Thoracic aorta (tissue), 2 donors: Measurements from ENCODE around the gene SLC39A11. TPM values are rescaled to one million over a fixed set of nuclear protein-coding genes. Genes with fewer than 3 reads are reported as not detected.
"Not testable (repeated sequence)": the region's sequence is repeated elsewhere in the genome, so short reads cannot be mapped to it uniquely, and the experiment has no call there.

Experiments
- ATAC-seq: fragments of 150-250 bp; one replicate; pipeline ENCODE4 v1.8.0; 2017; ENCODE audit warnings: low read depth; ENCODE audit not compliant: insufficient number of reproducible peaks, low FRiP score
- DNase-seq: peaks from one replicate; pipeline ENCODE4 v3.0.0-alpha.2; 2020; ENCODE audit warnings: low spot score
- H3K27ac ChIP-seq, 2 donors: fragments of 200-600 bp; sonication (generic); 1 replicate in 1 of 2; 2 replicates in 1 of 2; pipeline ENCODE4 v1.5.1; 2016; ENCODE audit warnings: mild to moderate bottlenecking in 2 of 2, moderate library complexity in 2 of 2
- H3K27me3 ChIP-seq: fragments of 200-600 bp; sonication (generic); replicated peaks from 2 replicates; pipeline ENCODE4 v1.6.0; 2016; ENCODE audit warnings: mild to moderate bottlenecking; ENCODE audit not compliant: insufficient read depth
- H3K36me3 ChIP-seq: fragments of 200-600 bp; sonication (generic); one replicate; pipeline ENCODE4 v1.5.1; 2016
- H3K4me1 ChIP-seq, 2 donors: fragments of 200-600 bp; sonication (generic); 1 replicate in 1 of 2; 2 replicates in 1 of 2; pipeline versions ENCODE4 v1.5.1 to v1.6.0; 2016; ENCODE audit warnings: low read depth in 2 of 2, mild to moderate bottlenecking in 1 of 2; ENCODE audit not compliant: control insufficient read depth in 1 of 2
- H3K4me3 ChIP-seq: fragments of 200-600 bp; sonication (generic); 2 replicates; pipeline ENCODE4 v1.5.1; 2016; ENCODE audit warnings: mild to moderate bottlenecking
- H3K9me3 ChIP-seq: fragments of 200-600 bp; sonication (generic); 2 replicates; pipeline ENCODE4 v1.5.1; 2016
- CTCF ChIP-seq: fragments of 200-600 bp; sonication (generic); IDR thresholded peaks from one replicate; pipeline ENCODE4 v1.5.1; 2019; ENCODE audit warnings: antibody characterized with exemption
- total RNA-seq, 2 donors: library from RNA; depleted of rRNA; stranded (reverse); fragments of >200 nt; gene quantifications; one replicate each; pipeline versions ENCODE4 v1.1.0 to v1.2.3, GENCODE V29; 2016

The SLC39A11 gene
- total RNA-seq, 2 donors from 2014 or later, result 12.0 to 29.1 TPM

- no peak overlapping the region for H3K27ac ChIP-seq
- no peak for TF ChIP-seq CTCF
- H3K9me3 ChIP-seq, result no peaks in the 10 kb centered on the region
- ATAC-seq (no peak), DNase-seq (no peak)
- H3K36me3 ChIP-seq, result no peaks in the 10 kb centered on the region
- no peak overlapping the region for H3K4me3 ChIP-seq
- H3K27me3 ChIP-seq, result no peaks in the 10 kb centered on the region
- H3K4me1 ChIP-seq, result no peaks in the 10 kb centered on the region
These were observed 44.9 kb upstream of the SLC39A11 start for GRCh38 chr17:73137376-73137775.

GRCh38 chr17:73135766-73136165 is 43.3 kb upstream of the SLC39A11 start:
- TF ChIP-seq CTCF, result no peak
- Histone ChIP-seq H3K27ac (no peak overlapping the region), H3K36me3 (no peaks in the 10 kb centered on the region), H3K27me3 (no peaks in the 10 kb centered on the region), H3K4me1 (no peaks in the 10 kb centered on the region), H3K9me3 (no peaks in the 10 kb centered on the region), H3K4me3 (no peak overlapping the region)
- DNase-seq (no peak), ATAC-seq (no peak)

GRCh38 chr17:73133911-73134649 is 41.6 kb upstream of the SLC39A11 start:
- no peaks in the 10 kb centered on the region for H3K27me3 ChIP-seq
- H3K4me1 ChIP-seq, result no peaks in the 10 kb centered on the region
- TF ChIP-seq CTCF, result no peak
- DNase-seq, result no peak
- no peaks in the 10 kb centered on the region for H3K9me3 ChIP-seq
- H3K4me3 ChIP-seq, result no peak overlapping the region
- no peak for ATAC-seq
- no peak overlapping the region for H3K27ac ChIP-seq
- H3K36me3 ChIP-seq, result no peaks in the 10 kb centered on the region

GRCh38 chr17:73132085-73132492 is 39.6 kb upstream of the SLC39A11 start:
- ATAC-seq (no peak), DNase-seq (no peak)
- H3K27me3 ChIP-seq, result no peaks in the 10 kb centered on the region
- H3K27ac ChIP-seq, result no peak overlapping the region
- no peaks in the 10 kb centered on the region for H3K9me3 ChIP-seq
- no peaks in the 10 kb centered on the region for H3K4me1 ChIP-seq
- H3K36me3 ChIP-seq, result no peaks in the 10 kb centered on the region
- no peak overlapping the region for H3K4me3 ChIP-seq
- TF ChIP-seq CTCF, result no peak

- DNase-seq, H3K36me3 ChIP-seq, H3K27me3 ChIP-seq, H3K9me3 ChIP-seq, ATAC-seq, H3K27ac ChIP-seq, H3K4me3 ChIP-seq, H3K4me1 ChIP-seq: not testable (repeated sequence)
These were observed 39.0 kb upstream of the SLC39A11 start for GRCh38 chr17:73131439-73131838.

GRCh38 chr17:73130977-73131376 is 38.5 kb upstream of the SLC39A11 start:
- ATAC-seq (no peak), DNase-seq (no peak)
- Histone ChIP-seq H3K36me3 (no peaks in the 10 kb centered on the region), H3K27me3 (no peaks in the 10 kb centered on the region), H3K9me3 (no peaks in the 10 kb centered on the region), H3K27ac (no peak overlapping the region), H3K4me3 (no peak overlapping the region), H3K4me1 (no peaks in the 10 kb centered on the region)
- no peak for TF ChIP-seq CTCF
